KOPT-K1 (cell line): ENCODE measurements around the gene VSIG4.

Experiments
- H3K27ac ChIP-seq: fragments of 200-600 bp; sonication (generic); 2 replicates; pipeline ENCODE4 v1.5.1; 2016; ENCODE audit warnings: antibody characterized with exemption, mild to moderate bottlenecking, low read depth, low read length; ENCODE audit not compliant: poor library complexity, severe bottlenecking
- H3K36me3 ChIP-seq: fragments of 200-600 bp; sonication (generic); 2 replicates; pipeline ENCODE4 v1.5.1; 2017; ENCODE audit warnings: antibody characterized with exemption, mild to moderate bottlenecking, low read length, moderate library complexity; ENCODE audit not compliant: insufficient read depth
- H3K9me3 ChIP-seq: fragments of 200-600 bp; sonication (generic); 2 replicates; pipeline ENCODE4 v1.5.1; 2017; ENCODE audit warnings: antibody characterized with exemption, low read length, mild to moderate bottlenecking; ENCODE audit not compliant: insufficient read depth, poor library complexity, severe bottlenecking

VSIG4 gene

GRCh38 chrX:66042307-66043077 lies 2.6 kb upstream of the VSIG4 start:
- H3K27ac ChIP-seq, result no peak overlapping the region
- no peaks in the 10 kb centered on the region for H3K9me3 ChIP-seq
- H3K36me3 ChIP-seq, result no peaks in the 10 kb centered on the region

GRCh38 chrX:66038115-66038514 lies 1.8 kb downstream of the VSIG4 start:
- Histone ChIP-seq H3K9me3 (no peaks in the 10 kb centered on the region), H3K27ac (no peak overlapping the region), H3K36me3 (no peaks in the 10 kb centered on the region)

GRCh38 chrX:66036231-66036630 lies 3.6 kb downstream of the VSIG4 start:
- Histone ChIP-seq H3K36me3 (no peaks in the 10 kb centered on the region), H3K9me3 (no peaks in the 10 kb centered on the region), H3K27ac (no peak overlapping the region)

GRCh38 chrX:66035667-66036066 lies 4.2 kb downstream of the VSIG4 start:
- H3K9me3 ChIP-seq, result no peaks in the 10 kb centered on the region
- H3K36me3 ChIP-seq, result no peaks in the 10 kb centered on the region
- no peak overlapping the region for H3K27ac ChIP-seq

GRCh38 chrX:66030505-66031317 lies 9.2 kb downstream of the VSIG4 start:
- no peak overlapping the region for H3K27ac ChIP-seq
- no peaks in the 10 kb centered on the region for H3K9me3 ChIP-seq
- H3K36me3 ChIP-seq, result no peaks in the 10 kb centered on the region

- H3K9me3 ChIP-seq, result no peaks in the 10 kb centered on the region
- H3K27ac ChIP-seq, result no peak overlapping the region
- H3K36me3 ChIP-seq, result no peaks in the 10 kb centered on the region
Measured at GRCh38 chrX:66028936-66029335, 10.9 kb downstream of the VSIG4 start.

- Histone ChIP-seq H3K9me3 (no peaks in the 10 kb centered on the region), H3K27ac (no peak overlapping the region)
Measured at GRCh38 chrX:66024570-66024969, 15.3 kb downstream of the VSIG4 start.

GRCh38 chrX:66024092-66024467 lies 15.8 kb downstream of the VSIG4 start:
- Histone ChIP-seq H3K9me3 (no peaks in the 10 kb centered on the region), H3K27ac (no peak overlapping the region), H3K36me3 (no peaks in the 10 kb centered on the region)

More at GRCh38 chrX:66024570-66024969, 15.3 kb downstream of the VSIG4 start:
- no peaks in the 10 kb centered on the region for H3K36me3 ChIP-seq

- H3K36me3 ChIP-seq, result no peaks in the 10 kb centered on the region
- H3K9me3 ChIP-seq, result no peaks in the 10 kb centered on the region
Measured at GRCh38 chrX:66023385-66024091, 16.3 kb downstream of the VSIG4 start.

GRCh38 chrX:66022632-66023384 lies 17.1 kb downstream of the VSIG4 start:
- Histone ChIP-seq H3K9me3 (no peaks in the 10 kb centered on the region), H3K36me3 (no peaks in the 10 kb centered on the region), H3K27ac (no peak overlapping the region)

More at GRCh38 chrX:66023385-66024091, 16.3 kb downstream of the VSIG4 start:
- H3K27ac ChIP-seq, result no peak overlapping the region

GRCh38 chrX:66021765-66022631 lies 17.9 kb downstream of the VSIG4 start:
- H3K36me3 ChIP-seq, result no peaks in the 10 kb centered on the region
- no peaks in the 10 kb centered on the region for H3K9me3 ChIP-seq
- peak overlapping the region; percentile 23 for H3K27ac ChIP-seq

GRCh38 chrX:66021401-66021764 lies 18.5 kb downstream of the VSIG4 start:
- no peaks in the 10 kb centered on the region for H3K9me3 ChIP-seq
- H3K27ac ChIP-seq, result peak overlapping the region; percentile 32
- no peaks in the 10 kb centered on the region for H3K36me3 ChIP-seq

GRCh38 chrX:66020631-66021334 lies 19.1 kb downstream of the VSIG4 start:
- H3K9me3 ChIP-seq, result no peaks in the 10 kb centered on the region

More at GRCh38 chrX:66020631-66021334, 19.1 kb downstream of the VSIG4 start:
- no peaks in the 10 kb centered on the region for H3K36me3 ChIP-seq
- peak overlapping the region; percentile 32 for H3K27ac ChIP-seq
